HepG2 (cell line): Measurements from ENCODE around the gene ATG4B. TPM values are rescaled to one million over a fixed set of nuclear protein-coding genes. Genes with fewer than 3 reads are reported as not detected.
A peak's percentile ranks its signal among the peaks of the same experiment; 100 is the strongest.

Source experiments
- ATAC-seq: fragments of 200-7000 bp; cut with Tn5 transposase; 3 replicates; pipeline ENCODE4 v1.9.1; 2020; ENCODE audit warnings: mild to moderate bottlenecking, moderate library complexity
- BruUV-seq: library from RNA; stranded (reverse); fragments of 400-500 nt; replicated peaks from 2 replicates; lab custom pipeline; 2021; lab: Mats Ljungman, UMichigan
- CTCF ChIA-PET: fragments of 300-600 bp; formaldehyde crosslinking; extraction: SDS; loops from one replicate; lab custom pipeline; 2021; ENCODE audit warnings: low total read pairs, inconsistent platforms, low intra/inter-chr PET ratio; lab: Yijun Ruan, JAX
- POLR2A ChIA-PET: fragments of 350-600 bp; sonication (Branson Sonifier 250); formaldehyde crosslinking; loops from one replicate; lab custom pipeline; 2020; ENCODE audit warnings: antibody characterized with exemption, inconsistent platforms; lab: Yijun Ruan, JAX
- DNase-seq: peaks from one replicate; pipeline ENCODE4 v3.0.0-alpha.2; 2015; ENCODE audit warnings: low spot score
- FAIRE-seq: peaks from 3 replicates; lab custom pipeline; 2011; peaks lifted over from hg19 to GRCh38; lab: Jason Lieb, UNC
- H2AFZ ChIP-seq: one replicate; pipeline ENCODE4 v1.6.1; 2011; ENCODE audit warnings: low read length, inconsistent platforms
- H3K27ac ChIP-seq: fragments of 300-600 bp; 3 replicates; pipeline ENCODE4 v1.8.0; 2011; ENCODE audit warnings: mixed run types, mild to moderate bottlenecking, mixed read lengths, low read length, inconsistent platforms; ENCODE audit not compliant: insufficient read depth; ENCODE audit errors: extremely low read length
- H3K27me3 ChIP-seq, 2 experiments: fragments of 200-600 bp in 1 of 2; 2 replicates in 1 of 2; 3 replicates in 1 of 2; pipeline versions ENCODE4 v1.6.0 to v1.8.0; 2011; ENCODE audit warnings: low read length in 2 of 2, mild to moderate bottlenecking in 2 of 2, moderate library complexity in 2 of 2, inconsistent platforms in 1 of 2; ENCODE audit not compliant: insufficient read depth in 2 of 2, control insufficient read depth in 1 of 2
- H3K36me3 ChIP-seq, 2 experiments: fragments of 200-600 bp in 1 of 2; replicated peaks in 1 of 2; 2 replicates in 1 of 2; 3 replicates in 1 of 2; pipeline versions ENCODE4 v1.5.1 to v1.8.0; 2011; ENCODE audit warnings: low read length in 2 of 2, inconsistent platforms in 1 of 2; ENCODE audit not compliant: insufficient read depth in 2 of 2, control insufficient read depth in 1 of 2
- H3K4me1 ChIP-seq: 2 replicates; pipeline ENCODE4 v1.5.1; 2012; ENCODE audit warnings: low read length, inconsistent platforms; ENCODE audit not compliant: insufficient read depth
- H3K4me2 ChIP-seq: 2 replicates; pipeline ENCODE4 v1.6.0; 2011; ENCODE audit warnings: low read depth, low read length, inconsistent platforms
- H3K4me3 ChIP-seq, 3 experiments: fragments of 200-600 bp in 1 of 3; sonication (generic), shearing (Covaris generic) in 1 of 3; replicated peaks in 1 of 3; 2 replicates each; pipeline ENCODE4 v1.5.1; 2011 to 2016; ENCODE audit warnings: low read length in 3 of 3, inconsistent platforms in 2 of 3, low read depth in 2 of 3, mild to moderate bottlenecking in 2 of 3, control low read depth in 1 of 3, mixed read lengths in 1 of 3; ENCODE audit not compliant: insufficient read depth in 1 of 3
- H3K79me2 ChIP-seq: one replicate; pipeline ENCODE4 v1.6.1; 2011; ENCODE audit warnings: low read length, inconsistent platforms; ENCODE audit not compliant: insufficient read depth
- H3K9ac ChIP-seq: 2 replicates; pipeline ENCODE4 v1.6.0; 2011; ENCODE audit warnings: mild to moderate bottlenecking, low read depth, low read length, inconsistent platforms; ENCODE audit not compliant: insufficient read depth
- H3K9me3 ChIP-seq: 2 replicates; pipeline ENCODE4 v1.5.1; 2012; ENCODE audit warnings: mild to moderate bottlenecking, low read length
- H4K20me1 ChIP-seq: 2 replicates; pipeline ENCODE4 v1.6.0; 2011; ENCODE audit warnings: inconsistent platforms, mild to moderate bottlenecking, low read length, moderate library complexity; ENCODE audit not compliant: insufficient read depth
- FUBP1 ChIP-seq: sonication (generic); formaldehyde crosslinking; IDR thresholded peaks from 2 replicates; pipeline ENCODE4 v1.5.1; 2020; ENCODE audit warnings: missing genetic modification reagents, mild to moderate bottlenecking, borderline replicate concordance
- GATAD1 ChIP-seq: IDR thresholded peaks from 2 replicates; pipeline ENCODE4 v1.6.1; 2016; ENCODE audit warnings: missing genetic modification reagents, missing compliant biosample characterization
- GLI4 ChIP-seq: sonication (generic); formaldehyde crosslinking; IDR thresholded peaks from 2 replicates; pipeline ENCODE4 v1.5.1; 2020; ENCODE audit warnings: missing genetic modification reagents, mild to moderate bottlenecking, moderate library complexity, borderline replicate concordance
- KAT7 ChIP-seq: IDR thresholded peaks from 2 replicates; pipeline ENCODE4 v1.6.1; 2018; ENCODE audit warnings: borderline replicate concordance, missing compliant biosample characterization
- THRA ChIP-seq: sonication (generic); formaldehyde crosslinking; IDR thresholded peaks from 2 replicates; pipeline ENCODE4 v1.4.0; 2020; ENCODE audit warnings: missing genetic modification reagents, borderline replicate concordance
- TRIM24 ChIP-seq: sonication (generic); formaldehyde crosslinking; IDR thresholded peaks from 2 replicates; pipeline ENCODE4 v1.8.0; 2022; ENCODE audit warnings: mild to moderate bottlenecking, missing genetic modification reagents
- ZBED4 ChIP-seq: sonication (generic); formaldehyde crosslinking; IDR thresholded peaks from 2 replicates; pipeline ENCODE4 v1.4.0; 2020; ENCODE audit warnings: missing genetic modification reagents, borderline replicate concordance
- ZBTB33 ChIP-seq: sonication (generic); formaldehyde crosslinking; IDR thresholded peaks from 2 replicates; pipeline ENCODE4 v1.4.0; 2020; ENCODE audit warnings: missing genetic modification reagents
- ZC3H13 ChIP-seq: sonication (generic); formaldehyde crosslinking; IDR thresholded peaks from 2 replicates; pipeline ENCODE4 v1.8.1; 2023; ENCODE audit warnings: mild to moderate bottlenecking, missing genetic modification reagents, moderate library complexity
- ZNF331 ChIP-seq: sonication (generic); formaldehyde crosslinking; IDR thresholded peaks from 2 replicates; pipeline ENCODE4 v1.4.0; 2020; ENCODE audit warnings: missing genetic modification reagents
- ZNF776 ChIP-seq: sonication (generic); formaldehyde crosslinking; IDR thresholded peaks from 2 replicates; pipeline ENCODE4 v1.4.0; 2020; ENCODE audit warnings: mild to moderate bottlenecking, missing genetic modification reagents
- WGBS: methylation state at CpG from one replicate; pipeline ENCODE4 v1.1.6; 2017; ENCODE audit warnings: low lambda C conversion rate; 5-methylcytosine and 5-hydroxymethylcytosine counted together
- in situ Hi-C: cut with HindIII; loops from 2 replicates; pipeline ENCODE4 v1.10.0; 2017; ENCODE audit warnings: low pct_unique_long_range_greater_than_20kb; ENCODE audit not compliant: extremely low pct_ligation_motif_present
- intact Hi-C: fragments of 100-400 bp; cut with micrococcal nuclease; formaldehyde crosslinking; loops from one replicate; pipeline ENCODE4 v1.10.0; 2022; ENCODE audit not compliant: unreplicated experiment
- polyA plus RNA-seq, 8 experiments: library from polyadenylated mRNA; depleted of rRNA in 3 of 8; stranded (reverse) in 7 of 8; unstranded in 1 of 8; fragments of >200 nt; fragmentation: Illumina TruSeq in 4 of 8; extraction: Trizol in 4 of 8; gene quantifications; 2 replicates each; pipeline versions ENCODE4 v1.2.1 to v1.2.3, GENCODE V29; 2011 to 2016; ENCODE audit warnings: low read depth in 4 of 8, missing spikeins in 1 of 8, mixed read lengths in 1 of 8; ENCODE audit not compliant: insufficient read depth in 1 of 8
- total RNA-seq, 5 experiments: library from RNA; depleted of rRNA; stranded (reverse); fragments of >200 nt; fragmentation: Illumina TruSeq; extraction: Trizol; gene quantifications; 2 replicates each; pipeline ENCODE4 v1.2.3, GENCODE V29; 2016; ENCODE audit warnings: low read depth in 1 of 5

ATG4B gene
- total and polyA plus RNA-seq, 2 of the 13 experiments (the other 11 are each of a cell fraction or from before 2014, with no cell fraction given) = 95.5 to 239 TPM

GRCh38 chr2:241608881-241609280 is 28.6 kb upstream of the ATG4B start (continued):
- TF ChIP-seq THRA (CRISPR knock-in tag) = no peak

GRCh38 chr2:241609859-241610793 is 27.4 kb upstream of the ATG4B start:
- ATAC-seq = peak; percentile 99
- H3K9ac ChIP-seq = peak overlapping the region; percentile 89
- peak overlapping the region; percentile 75 to 89 (median 78) for H3K4me3 ChIP-seq
- no peak overlapping the region for H2AFZ ChIP-seq
- ChIA-PET POLR2A (interaction anchor here (0.6 to 2.0 kb wide), 20 partner anchors 11 to 460 kb away, joined by 3 to 12 read pairs (median 4); partner anchors contain the start of genes BOK, D2HGDH, DTYMK and HDLBP), CTCF (no interaction called here)
- WGBS = 8% methylated on average over 45 of the region's 76 CpGs
- H3K79me2 ChIP-seq = peaks cover 46% of the 10 kb centered on the region
- peak; percentile 74 for FAIRE-seq
- no peaks in the 10 kb centered on the region for H3K9me3 ChIP-seq
- no peaks in the 10 kb centered on the region for H3K27me3 ChIP-seq
- intact Hi-C loops (loop anchor here (1.0 kb wide), 3 partner anchors 26 to 76 kb away; partner anchors contain the start of gene DTYMK), in situ Hi-C loops (no loop called here)
- H4K20me1 ChIP-seq = no peaks in the 10 kb centered on the region
- peak overlapping the region; percentile 86 for H3K27ac ChIP-seq
- peak; percentile 93 for DNase-seq
- peaks cover 18 to 52% of the 10 kb centered on the region in 2 experiments for H3K36me3 ChIP-seq
- H3K4me2 ChIP-seq = peak overlapping the region; percentile 94
- no TSS peak for BruUV-seq
- H3K4me1 ChIP-seq = peaks cover 32% of the 10 kb centered on the region
- TF ChIP-seq ZNF776 (CRISPR knock-in tag) (peak; percentile 48; the same call in 1 of the 2 replicates), FUBP1 (no peak), GATAD1 (peak; percentile 71), ZBTB33 (CRISPR knock-in tag) (no peak), TRIM24 (CRISPR knock-in tag) (no peak), ZNF331 (CRISPR knock-in tag) (peak; percentile 82), ZC3H13 (CRISPR knock-in tag) (peak; percentile 88), KAT7 (CRISPR knock-in tag) (peak; percentile 97), ZBED4 (CRISPR knock-in tag) (peak; percentile 82), GLI4 (CRISPR knock-in tag) (no peak; the same call in 1 of the 2 replicates)
